NCI-H345 treated with DMSO at 0.1 percent for 48 hours (cell line): ENCODE data around the gene OR6C76.

Source experiments
- DNase-seq: peaks from one replicate; lab custom pipeline; 2025; ENCODE audit not compliant: unreplicated experiment; lab: John Stamatoyannopoulos, UW

OR6C76 gene

DNA sequence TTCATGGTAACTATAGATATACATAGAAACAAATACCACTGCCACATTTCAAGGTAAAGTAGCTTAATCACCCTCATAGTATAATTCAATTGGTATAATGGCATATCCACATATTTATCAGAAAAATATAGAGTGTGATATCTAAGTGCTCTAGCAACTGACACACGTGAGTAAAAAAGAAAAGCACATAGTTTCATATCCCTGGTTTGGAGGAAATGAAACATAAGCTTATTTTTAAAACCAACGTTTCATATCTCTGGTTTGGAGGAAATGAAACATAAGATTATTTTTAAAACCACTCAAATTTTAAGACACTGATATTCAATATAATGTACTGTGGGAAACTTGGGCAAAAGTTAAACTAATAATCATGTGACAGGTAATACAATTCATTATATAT is 41.8 kb downstream of the OR6C76 start:
- no peak for DNase-seq

DNA sequence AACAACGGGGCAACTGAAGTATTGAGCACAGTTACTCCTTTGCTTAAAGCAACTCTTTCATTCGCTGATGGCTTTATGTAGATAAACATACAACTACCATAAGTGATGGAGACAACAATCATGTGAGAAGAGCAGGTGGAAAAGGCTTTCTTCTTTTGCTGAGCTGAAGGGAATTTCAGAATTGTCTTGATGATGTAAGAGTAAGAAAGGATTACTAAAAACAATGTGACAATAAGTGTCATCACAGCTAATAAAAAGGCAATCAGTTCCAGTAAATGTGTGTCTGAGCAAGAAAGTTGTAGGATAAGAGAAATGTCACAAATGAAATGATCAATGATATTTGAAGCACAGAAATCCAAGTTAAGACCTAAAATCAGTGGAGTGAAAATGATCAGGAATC is 43.2 kb downstream of the OR6C76 start:
- no peak for DNase-seq

DNA sequence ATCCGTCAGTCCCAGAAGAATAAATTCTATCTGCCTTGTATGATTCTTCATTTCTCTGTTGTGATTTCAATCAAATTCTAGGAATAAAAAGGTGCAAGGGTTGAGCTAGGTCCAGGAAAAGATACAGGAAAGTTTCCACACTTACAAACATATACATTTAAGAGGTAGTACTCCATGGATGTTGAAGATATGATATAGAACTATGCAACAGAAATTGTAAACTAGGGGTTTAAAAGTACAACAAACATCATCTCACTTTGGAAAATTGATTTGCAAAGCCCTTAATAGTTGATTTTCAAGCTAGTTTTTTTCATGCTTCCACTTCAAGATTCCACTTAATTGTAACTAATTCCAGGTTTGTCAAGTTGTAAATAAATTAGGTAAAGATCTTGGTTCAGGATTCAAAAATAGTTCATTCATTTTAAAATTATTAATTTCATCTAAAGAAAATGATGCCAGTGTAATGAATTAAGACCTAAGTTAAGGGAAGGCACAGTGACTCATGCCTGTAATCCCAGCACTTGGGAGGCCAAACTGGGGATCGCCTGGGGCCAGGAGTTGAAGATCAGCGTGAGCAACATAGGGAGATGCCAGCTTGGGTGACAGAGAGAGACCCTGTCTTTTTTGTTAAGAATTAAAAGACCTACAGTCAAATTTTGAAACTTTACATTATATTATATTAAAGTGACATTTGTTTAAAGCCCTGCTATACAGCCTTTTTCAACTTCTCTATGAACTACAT is 44.2 kb downstream of the OR6C76 start, which contains the start of gene OR6C70:
Gene OR6C70, minus strand, starts transcription at position 51 of the 742 bp plus-strand sequence. Its CDS starts 0 bp downstream, at position 51.
- DNase-seq = no peak

DNA sequence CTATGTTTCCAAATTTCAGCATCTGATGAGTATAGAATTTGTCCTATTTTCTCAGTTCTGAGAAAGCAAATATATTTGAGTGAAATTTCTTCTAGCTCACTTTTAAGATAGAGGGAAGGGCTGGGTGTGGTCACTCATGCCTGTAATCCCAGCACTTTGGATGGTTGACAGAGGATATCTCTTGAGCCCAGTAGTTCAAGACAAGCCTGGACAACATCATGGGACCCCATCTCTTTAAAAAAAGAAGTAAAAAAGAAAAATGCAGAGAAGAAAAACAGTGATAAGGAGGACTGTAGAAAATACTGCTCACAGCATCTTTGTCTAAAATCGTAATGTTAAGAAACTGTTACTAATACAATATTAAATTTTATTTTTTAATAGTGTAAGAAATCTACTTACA is 46.2 kb downstream of the OR6C76 start:
- DNase-seq = no peak
